SK-N-SH treated with all-trans-retinoic acid at 6 μM for 48 hours (cell line): ENCODE results near the gene SEMA3F.

ENCODE experiments used
- ATAC-seq: fragments of 200-7000 bp; cut with Tn5 transposase; 3 replicates; pipeline ENCODE4 v1.9.1; 2020; ENCODE audit warnings: mild to moderate bottlenecking, moderate library complexity
- ARNTL ChIP-seq: fragments of 450-650 bp; formaldehyde crosslinking; IDR thresholded peaks from 2 replicates; pipeline ENCODE4 v1.5.0; 2020; ENCODE audit warnings: low read depth, mild to moderate bottlenecking, moderate library complexity, borderline replicate concordance
- BACH2 ChIP-seq: fragments of 250-450 bp; sonication (Bioruptor Pico); IDR thresholded peaks from 2 replicates; pipeline ENCODE4 v1.9.0; 2021; ENCODE audit warnings: mild to moderate bottlenecking, borderline replicate concordance
- CREB5 ChIP-seq: fragments of 250-450 bp; sonication (Bioruptor Pico); IDR thresholded peaks from 2 replicates; pipeline ENCODE4 v1.5.1; 2020; ENCODE audit warnings: low read depth, mild to moderate bottlenecking, moderate library complexity
- CSDC2 ChIP-seq: fragments of 250-450 bp; sonication (Bioruptor Pico); IDR thresholded peaks from 2 replicates; pipeline ENCODE4 v1.5.0; 2020; ENCODE audit warnings: mild to moderate bottlenecking, moderate library complexity
- CSRNP3 ChIP-seq: fragments of 250-450 bp; sonication (Bioruptor Pico); IDR thresholded peaks from 2 replicates; pipeline ENCODE4 v1.5.1; 2021; ENCODE audit warnings: mild to moderate bottlenecking, moderate library complexity
- GLIS3 ChIP-seq: fragments of 250-450 bp; sonication (Bioruptor Pico); IDR thresholded peaks from 2 replicates; pipeline ENCODE4 v1.5.0; 2020; ENCODE audit warnings: mild to moderate bottlenecking, moderate library complexity
- ISL1 ChIP-seq: fragments of 250-450 bp; sonication (Bioruptor Pico); IDR thresholded peaks from 2 replicates; pipeline ENCODE4 v2.1.2; 2022; ENCODE audit warnings: mild to moderate bottlenecking, moderate library complexity
- OSR1 ChIP-seq: fragments of 250-450 bp; sonication (Bioruptor Pico); IDR thresholded peaks from 2 replicates; pipeline ENCODE4 v1.8.0; 2022; ENCODE audit warnings: moderate library complexity, mild to moderate bottlenecking, inconsistent platforms
- PATZ1 ChIP-seq: fragments of 250-450 bp; sonication (Bioruptor Pico); IDR thresholded peaks from 2 replicates; pipeline ENCODE4 v1.8.0; 2020; ENCODE audit warnings: mild to moderate bottlenecking, moderate library complexity, borderline replicate concordance
- POU6F1 ChIP-seq: fragments of 250-450 bp; sonication (Bioruptor Pico); IDR thresholded peaks from 2 replicates; pipeline ENCODE4 v1.8.0; 2021; ENCODE audit warnings: low read depth, mild to moderate bottlenecking, moderate library complexity, borderline replicate concordance
- PPARA ChIP-seq: fragments of 250-450 bp; sonication (Bioruptor Pico); IDR thresholded peaks from 2 replicates; pipeline ENCODE4 v1.5.0; 2020; ENCODE audit warnings: mild to moderate bottlenecking, borderline replicate concordance
- SNAI2 ChIP-seq: fragments of 250-450 bp; sonication (Bioruptor Pico); IDR thresholded peaks from 2 replicates; pipeline ENCODE4 v1.5.0; 2020; ENCODE audit warnings: mild to moderate bottlenecking, moderate library complexity
- TCF4 ChIP-seq: fragments of 250-450 bp; sonication (Bioruptor Pico); IDR thresholded peaks from 2 replicates; pipeline ENCODE4 v1.8.0; 2021; ENCODE audit warnings: mild to moderate bottlenecking, moderate library complexity, borderline replicate concordance
- TOX ChIP-seq: fragments of 250-450 bp; sonication (Bioruptor Pico); IDR thresholded peaks from 2 replicates; pipeline ENCODE4 v1.8.0; 2021; ENCODE audit warnings: mild to moderate bottlenecking, moderate library complexity, borderline replicate concordance
- TSHZ2 ChIP-seq: fragments of 250-450 bp; sonication (Bioruptor Pico); IDR thresholded peaks from 2 replicates; pipeline ENCODE4 v1.5.0; 2020; ENCODE audit warnings: mild to moderate bottlenecking, moderate library complexity
- ZC3H10 ChIP-seq: fragments of 250-450 bp; sonication (Bioruptor Pico); IDR thresholded peaks from 2 replicates; pipeline ENCODE4 v1.5.1; 2021; ENCODE audit warnings: mild to moderate bottlenecking, moderate library complexity
- ZFP3 ChIP-seq: fragments of 250-450 bp; sonication (Bioruptor Pico); IDR thresholded peaks from 2 replicates; pipeline ENCODE4 v1.5.0; 2020; ENCODE audit warnings: mild to moderate bottlenecking, moderate library complexity
- ZFP30 ChIP-seq: fragments of 450-650 bp; formaldehyde crosslinking; IDR thresholded peaks from 2 replicates; pipeline ENCODE4 v1.5.0; 2022; ENCODE audit warnings: mild to moderate bottlenecking, moderate library complexity
- ZNF565 ChIP-seq: fragments of 450-650 bp; formaldehyde crosslinking; conservative IDR thresholded peaks from 2 replicates; pipeline ENCODE4 v1.5.0; 2020; ENCODE audit warnings: low read depth, mild to moderate bottlenecking, moderate library complexity
- ZNF70 ChIP-seq: fragments of 450-650 bp; formaldehyde crosslinking; IDR thresholded peaks from 2 replicates; pipeline ENCODE4 v1.5.0; 2020; ENCODE audit warnings: mild to moderate bottlenecking, moderate library complexity
- ZNF8 ChIP-seq: fragments of 450-650 bp; formaldehyde crosslinking; IDR thresholded peaks from 2 replicates; pipeline ENCODE4 v1.5.0; 2020; ENCODE audit warnings: mild to moderate bottlenecking, moderate library complexity

Gene SEMA3F

GRCh38 chr3:50130436-50130835 is 24.7 kb upstream of the SEMA3F start:
- TF ChIP-seq CSRNP3 (no peak), ZC3H10 (no peak), SNAI2 (CRISPR knock-in tag) (no peak), TSHZ2 (CRISPR knock-in tag) (no peak), ISL1 (CRISPR knock-in tag) (no peak), ZNF8 (no peak), ZFP3 (CRISPR knock-in tag) (no peak), TOX (no peak), OSR1 (CRISPR knock-in tag) (no peak), ARNTL (CRISPR knock-in tag) (no peak), PATZ1 (CRISPR knock-in tag) (no peak)
- TF ChIP-seq, all 23 proteins: peak for 0

GRCh38 chr3:50132421-50133282 is 22.5 kb upstream of the SEMA3F start:
- no peak for TF ChIP-seq OSR1 (CRISPR knock-in tag)
- no peak for ATAC-seq

More at GRCh38 chr3:50130436-50130835, 24.7 kb upstream of the SEMA3F start:
- ATAC-seq: no peak

- no peak for ATAC-seq
- no peak for TF ChIP-seq ARNTL (CRISPR knock-in tag)
- TF ChIP-seq CSDC2 (CRISPR knock-in tag): no peak
- no peak for TF ChIP-seq ZNF8
- TF ChIP-seq ZFP30 (CRISPR knock-in tag): no peak
- no peak for TF ChIP-seq ISL1 (CRISPR knock-in tag)
- TF ChIP-seq TSHZ2 (CRISPR knock-in tag): no peak
- no peak for TF ChIP-seq TOX
- TF ChIP-seq ZNF565: no peak
- TF ChIP-seq TCF4: no peak
- no peak for TF ChIP-seq GLIS3
- TF ChIP-seq ZNF70 (CRISPR knock-in tag): no peak
- TF ChIP-seq SNAI2 (CRISPR knock-in tag): no peak
- TF ChIP-seq OSR1 (CRISPR knock-in tag): no peak
- TF ChIP-seq BACH2 (CRISPR knock-in tag): no peak
- TF ChIP-seq PPARA (CRISPR knock-in tag): no peak
- TF ChIP-seq PATZ1 (CRISPR knock-in tag): no peak
- TF ChIP-seq CREB5 (CRISPR knock-in tag): no peak
- no peak for TF ChIP-seq POU6F1 (CRISPR knock-in tag)
These were observed 21.9 kb upstream of the SEMA3F start for GRCh38 chr3:50133283-50133615.
